ENCODE data around the gene SLC22A3. TPM values are rescaled to one million over a fixed set of nuclear protein-coding genes. Genes with fewer than 3 reads are reported as not detected.

Gene SLC22A3
- total and polyA plus RNA-seq, 2 of the 13 experiments (the other 11 are each of a cell fraction or from before 2014, with no cell fraction given): 12.0 to 31.5 TPM

GRCh38 chr6:160328447-160328846 lies 19.7 kb upstream of the SLC22A3 start (continued):
- TF ChIP-seq, protein P1, sequence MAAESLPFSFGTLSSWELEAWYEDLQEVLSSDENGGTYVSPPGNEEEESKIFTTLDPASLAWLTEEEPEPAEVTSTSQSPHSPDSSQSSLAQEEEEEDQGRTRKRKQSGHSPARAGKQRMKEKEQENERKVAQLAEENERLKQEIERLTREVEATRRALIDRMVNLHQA (CRISPR knock-in tag; IDR thresholded peaks at IDR 0.05): no peak
- no peak for TF ChIP-seq HBP1 (CRISPR knock-in tag; IDR thresholded peaks at IDR 0.05; ENCODE audit: low read depth)
- no peak for TF ChIP-seq NONO (IDR thresholded peaks at IDR 0.05)
- no peak for TF ChIP-seq NONO (CRISPR knock-in tag; conservative IDR thresholded peaks at IDR 0.05)
- TF ChIP-seq ZNF558 (CRISPR knock-in tag; IDR thresholded peaks at IDR 0.05; ENCODE audit: borderline replicate concordance): no peak
- TF ChIP-seq SP4 (CRISPR knock-in tag; IDR thresholded peaks at IDR 0.05): no peak
- TF ChIP-seq ZBTB10 (CRISPR knock-in tag; IDR thresholded peaks at IDR 0.05; ENCODE audit: borderline replicate concordance): no peak
- no peak for TF ChIP-seq ZNF20 (CRISPR knock-in tag; IDR thresholded peaks at IDR 0.05)

- H3K4me1 ChIP-seq (ENCODE audit: insufficient read depth, low read length): no peaks in the 10 kb centered on the region
- ChIA-PET POLR2A (no interaction called here), CTCF (ENCODE audit: low intra/inter-chr PET ratio, low total read pairs) (no interaction called here)
- no peak overlapping the region for H2AFZ ChIP-seq (ENCODE audit: low read length)
- intact Hi-C loops (cut with micrococcal nuclease; ENCODE audit: unreplicated experiment): no loop called here
- ATAC-seq (no peak), DNase-seq (ENCODE audit: low spot score) (no peak), FAIRE-seq (no peak)
- 41% methylated on average over 6 of the region's 7 CpGs for WGBS (ENCODE audit: low lambda C conversion rate)
- BruUV-seq (replicated peaks): no TSS peak
- peaks cover 0 to 33% of the 10 kb centered on the region in 2 experiments; a peak in 2 of 5 replicates for H3K27me3 ChIP-seq (ENCODE audit: control insufficient read depth in 1 of 2, insufficient read depth in 2 of 2, low read length in 2 of 2)
- in situ Hi-C loops (cut with HindIII; ENCODE audit: extremely low pct_ligation_motif_present, low pct_unique_long_range_greater_than_20kb): no loop called here
- H3K36me3 ChIP-seq (replicated peaks in 1 of 2; ENCODE audit: control insufficient read depth in 1 of 2, insufficient read depth in 2 of 2, low read length in 2 of 2): no peaks in the 10 kb centered on the region
- no peak overlapping the region for H3K9ac ChIP-seq (ENCODE audit: insufficient read depth, low read depth, low read length)
- H3K4me2 ChIP-seq (ENCODE audit: low read depth, low read length): no peak overlapping the region
- no peaks in the 10 kb centered on the region for H3K79me2 ChIP-seq (ENCODE audit: insufficient read depth, low read length)
- no peak overlapping the region for H3K27ac ChIP-seq (ENCODE audit: extremely low read length, insufficient read depth, low read length)
- H3K4me3 ChIP-seq (replicated peaks in 1 of 3; ENCODE audit: insufficient read depth in 1 of 3, low read depth in 2 of 3, low read length in 3 of 3): no peak overlapping the region
- H4K20me1 ChIP-seq (ENCODE audit: insufficient read depth, low read length): no peaks in the 10 kb centered on the region
- H3K9me3 ChIP-seq (ENCODE audit: low read length): no peaks in the 10 kb centered on the region
- TF ChIP-seq FOXK2 (IDR thresholded peaks at IDR 0.05) (no peak), ZNF337 (CRISPR knock-in tag; IDR thresholded peaks at IDR 0.05; ENCODE audit: borderline replicate concordance, low read depth) (no peak), ZNF7 (CRISPR knock-in tag; IDR thresholded peaks at IDR 0.05) (no peak), ZNF761 (CRISPR knock-in tag; conservative IDR thresholded peaks at IDR 0.05) (no peak), ZFP36L2 (CRISPR knock-in tag; IDR thresholded peaks at IDR 0.05) (no peak), EED (CRISPR knock-in tag; IDR thresholded peaks at IDR 0.05) (no peak), ZNF724P (CRISPR knock-in tag; IDR thresholded peaks at IDR 0.05; ENCODE audit: borderline replicate concordance) (no peak), SNAI1 (CRISPR knock-in tag; IDR thresholded peaks at IDR 0.05; ENCODE audit: borderline replicate concordance) (no peak), SMC3 (IDR thresholded peaks at IDR 0.05; ENCODE audit: low read length) (no peak), THAP7 (CRISPR knock-in tag; IDR thresholded peaks at IDR 0.05) (no peak), ZNF546 (CRISPR knock-in tag; conservative IDR thresholded peaks at IDR 0.05) (no peak), ZNF557 (CRISPR knock-in tag; IDR thresholded peaks at IDR 0.05) (no peak), ZNF382 (CRISPR knock-in tag; IDR thresholded peaks at IDR 0.05; ENCODE audit: borderline replicate concordance) (no peak), MTF1 (CRISPR knock-in tag; IDR thresholded peaks at IDR 0.05) (no peak)
Measured at GRCh38 chr6:160329188-160329587, 19.0 kb upstream of the SLC22A3 start.

Measured in HepG2 (cell line).